Measurements from ENCODE around the gene IL4R.

DNA sequence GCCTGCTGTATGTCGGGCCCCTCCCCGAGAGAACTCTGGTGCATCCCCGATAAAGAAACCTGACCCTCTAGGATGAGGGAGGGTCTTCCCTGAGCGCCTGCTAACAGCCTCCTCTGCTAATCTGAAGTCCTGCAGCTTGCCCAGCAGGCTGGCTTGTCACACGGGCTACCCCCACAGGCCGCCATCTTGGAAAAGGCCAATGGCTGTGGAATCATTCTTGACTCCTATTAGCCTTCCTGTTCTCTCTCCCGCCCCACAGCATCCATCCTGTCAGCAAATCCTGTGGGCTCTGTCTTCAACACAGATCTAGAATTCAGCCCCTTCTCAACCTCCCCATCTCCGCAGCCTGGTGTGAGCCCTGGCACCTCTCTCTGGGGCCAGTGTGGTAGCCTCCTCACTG is 12.0 kb downstream of the IL4R start:
- TF ChIP-seq, protein P1, sequence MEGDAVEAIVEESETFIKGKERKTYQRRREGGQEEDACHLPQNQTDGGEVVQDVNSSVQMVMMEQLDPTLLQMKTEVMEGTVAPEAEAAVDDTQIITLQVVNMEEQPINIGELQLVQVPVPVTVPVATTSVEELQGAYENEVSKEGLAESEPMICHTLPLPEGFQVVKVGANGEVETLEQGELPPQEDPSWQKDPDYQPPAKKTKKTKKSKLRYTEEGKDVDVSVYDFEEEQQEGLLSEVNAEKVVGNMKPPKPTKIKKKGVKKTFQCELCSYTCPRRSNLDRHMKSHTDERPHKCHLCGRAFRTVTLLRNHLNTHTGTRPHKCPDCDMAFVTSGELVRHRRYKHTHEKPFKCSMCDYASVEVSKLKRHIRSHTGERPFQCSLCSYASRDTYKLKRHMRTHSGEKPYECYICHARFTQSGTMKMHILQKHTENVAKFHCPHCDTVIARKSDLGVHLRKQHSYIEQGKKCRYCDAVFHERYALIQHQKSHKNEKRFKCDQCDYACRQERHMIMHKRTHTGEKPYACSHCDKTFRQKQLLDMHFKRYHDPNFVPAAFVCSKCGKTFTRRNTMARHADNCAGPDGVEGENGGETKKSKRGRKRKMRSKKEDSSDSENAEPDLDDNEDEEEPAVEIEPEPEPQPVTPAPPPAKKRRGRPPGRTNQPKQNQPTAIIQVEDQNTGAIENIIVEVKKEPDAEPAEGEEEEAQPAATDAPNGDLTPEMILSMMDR (IDR thresholded peaks at IDR 0.05; ENCODE audit: low read depth, low read length, missing input control), result no peak
- TF ChIP-seq, protein P2, sequence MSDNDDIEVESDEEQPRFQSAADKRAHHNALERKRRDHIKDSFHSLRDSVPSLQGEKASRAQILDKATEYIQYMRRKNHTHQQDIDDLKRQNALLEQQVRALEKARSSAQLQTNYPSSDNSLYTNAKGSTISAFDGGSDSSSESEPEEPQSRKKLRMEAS (IDR thresholded peaks at IDR 0.05), result no peak
- TF ChIP-seq SP1 (IDR thresholded peaks at IDR 0.05) (no peak), RXRA (IDR thresholded peaks at IDR 0.05) (no peak), GABPA (IDR thresholded peaks at IDR 0.05 in 1 of 2, conservative IDR thresholded peaks at IDR 0.05 in 1 of 2) (no peak), TAF1 (conservative IDR thresholded peaks at IDR 0.05) (no peak), RAD21 (IDR thresholded peaks at IDR 0.05) (no peak)
- TF ChIP-seq, protein P3, sequence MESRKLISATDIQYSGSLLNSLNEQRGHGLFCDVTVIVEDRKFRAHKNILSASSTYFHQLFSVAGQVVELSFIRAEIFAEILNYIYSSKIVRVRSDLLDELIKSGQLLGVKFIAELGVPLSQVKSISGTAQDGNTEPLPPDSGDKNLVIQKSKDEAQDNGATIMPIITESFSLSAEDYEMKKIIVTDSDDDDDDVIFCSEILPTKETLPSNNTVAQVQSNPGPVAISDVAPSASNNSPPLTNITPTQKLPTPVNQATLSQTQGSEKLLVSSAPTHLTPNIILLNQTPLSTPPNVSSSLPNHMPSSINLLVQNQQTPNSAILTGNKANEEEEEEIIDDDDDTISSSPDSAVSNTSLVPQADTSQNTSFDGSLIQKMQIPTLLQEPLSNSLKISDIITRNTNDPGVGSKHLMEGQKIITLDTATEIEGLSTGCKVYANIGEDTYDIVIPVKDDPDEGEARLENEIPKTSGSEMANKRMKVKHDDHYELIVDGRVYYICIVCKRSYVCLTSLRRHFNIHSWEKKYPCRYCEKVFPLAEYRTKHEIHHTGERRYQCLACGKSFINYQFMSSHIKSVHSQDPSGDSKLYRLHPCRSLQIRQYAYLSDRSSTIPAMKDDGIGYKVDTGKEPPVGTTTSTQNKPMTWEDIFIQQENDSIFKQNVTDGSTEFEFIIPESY (IDR thresholded peaks at IDR 0.05), result no peak
- TF ChIP-seq, protein P4, sequence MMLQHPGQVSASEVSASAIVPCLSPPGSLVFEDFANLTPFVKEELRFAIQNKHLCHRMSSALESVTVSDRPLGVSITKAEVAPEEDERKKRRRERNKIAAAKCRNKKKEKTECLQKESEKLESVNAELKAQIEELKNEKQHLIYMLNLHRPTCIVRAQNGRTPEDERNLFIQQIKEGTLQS (IDR thresholded peaks at IDR 0.05), result no peak
